Measurements from ENCODE around the gene GAREM1.

DNA sequence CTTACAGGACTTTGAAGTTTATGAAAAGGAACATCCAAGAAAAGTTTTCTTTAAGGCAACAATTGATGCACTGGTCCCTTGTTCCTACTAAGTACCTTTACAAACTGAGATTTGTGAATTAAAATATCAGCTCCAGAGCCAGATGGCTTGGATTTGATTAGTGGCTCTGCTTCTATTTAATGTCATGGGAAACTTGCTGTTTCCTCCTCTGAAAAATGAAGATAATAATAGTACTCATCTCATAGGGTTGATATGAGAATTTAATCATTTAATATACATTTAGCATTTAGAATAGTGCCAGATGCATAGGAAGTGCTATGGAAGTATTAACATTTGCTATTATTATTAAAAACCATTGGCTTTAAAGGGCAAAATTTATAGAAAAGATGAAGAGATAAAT lies 2.6 kb upstream of the GAREM1 start:
- TF ChIP-seq POLR2A (IDR thresholded peaks at IDR 0.05): no peak
- TF ChIP-seq, protein P1, sequence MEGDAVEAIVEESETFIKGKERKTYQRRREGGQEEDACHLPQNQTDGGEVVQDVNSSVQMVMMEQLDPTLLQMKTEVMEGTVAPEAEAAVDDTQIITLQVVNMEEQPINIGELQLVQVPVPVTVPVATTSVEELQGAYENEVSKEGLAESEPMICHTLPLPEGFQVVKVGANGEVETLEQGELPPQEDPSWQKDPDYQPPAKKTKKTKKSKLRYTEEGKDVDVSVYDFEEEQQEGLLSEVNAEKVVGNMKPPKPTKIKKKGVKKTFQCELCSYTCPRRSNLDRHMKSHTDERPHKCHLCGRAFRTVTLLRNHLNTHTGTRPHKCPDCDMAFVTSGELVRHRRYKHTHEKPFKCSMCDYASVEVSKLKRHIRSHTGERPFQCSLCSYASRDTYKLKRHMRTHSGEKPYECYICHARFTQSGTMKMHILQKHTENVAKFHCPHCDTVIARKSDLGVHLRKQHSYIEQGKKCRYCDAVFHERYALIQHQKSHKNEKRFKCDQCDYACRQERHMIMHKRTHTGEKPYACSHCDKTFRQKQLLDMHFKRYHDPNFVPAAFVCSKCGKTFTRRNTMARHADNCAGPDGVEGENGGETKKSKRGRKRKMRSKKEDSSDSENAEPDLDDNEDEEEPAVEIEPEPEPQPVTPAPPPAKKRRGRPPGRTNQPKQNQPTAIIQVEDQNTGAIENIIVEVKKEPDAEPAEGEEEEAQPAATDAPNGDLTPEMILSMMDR (IDR thresholded peaks at IDR 0.05): no peak
